HEK293 (cell line): ENCODE results near the gene PIP5K1B.

ENCODE experiments used
- SETDB1 ChIP-seq: IDR thresholded peaks from one replicate; pipeline ENCODE4 v1.6.1; 2017; ENCODE audit warnings: mild to moderate bottlenecking, low read length, moderate library complexity, mixed read lengths; ENCODE audit not compliant: insufficient read length
- TCF7L2 ChIP-seq: IDR thresholded peaks from 2 replicates; pipeline ENCODE4 v1.6.1; 2011; ENCODE audit warnings: low read depth, mild to moderate bottlenecking, inconsistent platforms, low read length, moderate library complexity, borderline replicate concordance
- YY1 ChIP-seq: fragments of 450-650 bp; formaldehyde crosslinking; IDR thresholded peaks from 2 replicates; pipeline ENCODE4 v1.5.1; 2018; ENCODE audit warnings: missing biosample characterization, missing genetic modification characterization
- ZNF529 ChIP-seq: fragments of 450-650 bp; formaldehyde crosslinking; IDR thresholded peaks from 2 replicates; pipeline ENCODE4 v1.5.1; 2017; ENCODE audit warnings: missing genetic modification characterization, missing biosample characterization; ENCODE audit not compliant: insufficient replicate concordance
- ZNF76 ChIP-seq: fragments of 450-650 bp; formaldehyde crosslinking; IDR thresholded peaks from 2 replicates; pipeline ENCODE4; 2016; ENCODE audit warnings: low read depth, missing biosample characterization, missing genetic modification characterization, borderline replicate concordance
- TF ChIP-seq, protein P1 (sequence below): fragments of 450-650 bp; formaldehyde crosslinking; IDR thresholded peaks from 2 replicates; pipeline ENCODE4 v1.5.1; 2016; ENCODE audit warnings: missing biosample characterization, missing genetic modification characterization
- TF ChIP-seq, protein P2 (sequence below): fragments of 450-650 bp; formaldehyde crosslinking; IDR thresholded peaks from 2 replicates; pipeline ENCODE4 v1.5.1; 2016; ENCODE audit warnings: missing biosample characterization, missing genetic modification characterization
- TF ChIP-seq, protein P3 (sequence below): fragments of 450-650 bp; formaldehyde crosslinking; IDR thresholded peaks from 2 replicates; pipeline ENCODE4 v1.5.1; 2016; ENCODE audit warnings: missing biosample characterization, missing genetic modification characterization

DNA sequence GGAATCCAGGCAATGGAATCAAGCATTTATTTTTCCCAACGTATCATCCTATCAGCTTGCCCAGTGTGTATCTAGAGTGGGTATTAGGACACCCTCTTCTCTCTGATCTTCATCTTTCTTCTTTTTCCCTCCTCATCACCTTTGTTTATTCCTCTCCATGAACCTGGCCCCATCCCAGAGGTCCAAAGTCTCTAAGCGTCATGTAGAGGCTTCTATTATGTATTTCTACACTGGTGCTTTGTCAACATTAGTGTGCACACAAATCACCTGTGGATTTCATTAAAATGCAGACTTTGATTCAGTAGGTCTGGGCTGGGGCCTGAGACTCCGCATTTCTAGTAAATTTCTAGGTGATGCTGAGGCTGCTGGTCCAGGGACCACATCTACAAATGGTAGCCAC, 19.8 kb upstream of the PIP5K1B start:
- TF ChIP-seq, protein P1, sequence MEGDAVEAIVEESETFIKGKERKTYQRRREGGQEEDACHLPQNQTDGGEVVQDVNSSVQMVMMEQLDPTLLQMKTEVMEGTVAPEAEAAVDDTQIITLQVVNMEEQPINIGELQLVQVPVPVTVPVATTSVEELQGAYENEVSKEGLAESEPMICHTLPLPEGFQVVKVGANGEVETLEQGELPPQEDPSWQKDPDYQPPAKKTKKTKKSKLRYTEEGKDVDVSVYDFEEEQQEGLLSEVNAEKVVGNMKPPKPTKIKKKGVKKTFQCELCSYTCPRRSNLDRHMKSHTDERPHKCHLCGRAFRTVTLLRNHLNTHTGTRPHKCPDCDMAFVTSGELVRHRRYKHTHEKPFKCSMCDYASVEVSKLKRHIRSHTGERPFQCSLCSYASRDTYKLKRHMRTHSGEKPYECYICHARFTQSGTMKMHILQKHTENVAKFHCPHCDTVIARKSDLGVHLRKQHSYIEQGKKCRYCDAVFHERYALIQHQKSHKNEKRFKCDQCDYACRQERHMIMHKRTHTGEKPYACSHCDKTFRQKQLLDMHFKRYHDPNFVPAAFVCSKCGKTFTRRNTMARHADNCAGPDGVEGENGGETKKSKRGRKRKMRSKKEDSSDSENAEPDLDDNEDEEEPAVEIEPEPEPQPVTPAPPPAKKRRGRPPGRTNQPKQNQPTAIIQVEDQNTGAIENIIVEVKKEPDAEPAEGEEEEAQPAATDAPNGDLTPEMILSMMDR (tag by site-specific recombination): no peak
- TF ChIP-seq SETDB1: no peak
- no peak for TF ChIP-seq ZNF529 (tag by site-specific recombination)
- TF ChIP-seq, protein P2, sequence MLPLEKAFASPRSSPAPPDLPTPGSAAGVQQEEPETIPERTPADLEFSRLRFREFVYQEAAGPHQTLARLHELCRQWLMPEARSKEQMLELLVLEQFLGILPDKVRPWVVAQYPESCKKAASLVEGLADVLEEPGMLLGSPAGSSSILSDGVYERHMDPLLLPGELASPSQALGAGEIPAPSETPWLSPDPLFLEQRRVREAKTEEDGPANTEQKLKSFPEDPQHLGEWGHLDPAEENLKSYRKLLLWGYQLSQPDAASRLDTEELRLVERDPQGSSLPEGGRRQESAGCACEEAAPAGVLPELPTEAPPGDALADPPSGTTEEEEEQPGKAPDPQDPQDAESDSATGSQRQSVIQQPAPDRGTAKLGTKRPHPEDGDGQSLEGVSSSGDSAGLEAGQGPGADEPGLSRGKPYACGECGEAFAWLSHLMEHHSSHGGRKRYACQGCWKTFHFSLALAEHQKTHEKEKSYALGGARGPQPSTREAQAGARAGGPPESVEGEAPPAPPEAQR (tag by site-specific recombination): no peak
- no peak for TF ChIP-seq TCF7L2
- TF ChIP-seq, protein P3, sequence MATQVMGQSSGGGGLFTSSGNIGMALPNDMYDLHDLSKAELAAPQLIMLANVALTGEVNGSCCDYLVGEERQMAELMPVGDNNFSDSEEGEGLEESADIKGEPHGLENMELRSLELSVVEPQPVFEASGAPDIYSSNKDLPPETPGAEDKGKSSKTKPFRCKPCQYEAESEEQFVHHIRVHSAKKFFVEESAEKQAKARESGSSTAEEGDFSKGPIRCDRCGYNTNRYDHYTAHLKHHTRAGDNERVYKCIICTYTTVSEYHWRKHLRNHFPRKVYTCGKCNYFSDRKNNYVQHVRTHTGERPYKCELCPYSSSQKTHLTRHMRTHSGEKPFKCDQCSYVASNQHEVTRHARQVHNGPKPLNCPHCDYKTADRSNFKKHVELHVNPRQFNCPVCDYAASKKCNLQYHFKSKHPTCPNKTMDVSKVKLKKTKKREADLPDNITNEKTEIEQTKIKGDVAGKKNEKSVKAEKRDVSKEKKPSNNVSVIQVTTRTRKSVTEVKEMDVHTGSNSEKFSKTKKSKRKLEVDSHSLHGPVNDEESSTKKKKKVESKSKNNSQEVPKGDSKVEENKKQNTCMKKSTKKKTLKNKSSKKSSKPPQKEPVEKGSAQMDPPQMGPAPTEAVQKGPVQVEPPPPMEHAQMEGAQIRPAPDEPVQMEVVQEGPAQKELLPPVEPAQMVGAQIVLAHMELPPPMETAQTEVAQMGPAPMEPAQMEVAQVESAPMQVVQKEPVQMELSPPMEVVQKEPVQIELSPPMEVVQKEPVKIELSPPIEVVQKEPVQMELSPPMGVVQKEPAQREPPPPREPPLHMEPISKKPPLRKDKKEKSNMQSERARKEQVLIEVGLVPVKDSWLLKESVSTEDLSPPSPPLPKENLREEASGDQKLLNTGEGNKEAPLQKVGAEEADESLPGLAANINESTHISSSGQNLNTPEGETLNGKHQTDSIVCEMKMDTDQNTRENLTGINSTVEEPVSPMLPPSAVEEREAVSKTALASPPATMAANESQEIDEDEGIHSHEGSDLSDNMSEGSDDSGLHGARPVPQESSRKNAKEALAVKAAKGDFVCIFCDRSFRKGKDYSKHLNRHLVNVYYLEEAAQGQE (tag by site-specific recombination): no peak
- TF ChIP-seq YY1 (tag by site-specific recombination): no peak
- no peak for TF ChIP-seq ZNF76 (tag by site-specific recombination)
